H1 (cell line): Measurements from ENCODE around the gene KMT5C. TPM values are rescaled to one million over a fixed set of nuclear protein-coding genes. Genes with fewer than 3 reads are reported as not detected.

Source experiments
- CTCF ChIA-PET: fragments of 300-600 bp; sonication (Branson Sonifier 250); formaldehyde crosslinking; loops from one replicate; lab custom pipeline; 2021; ENCODE audit not compliant: partially characterized antibody; lab: Charles Lee
- POLR2A ChIA-PET: fragments of 300-600 bp; sonication (Branson Sonifier 250); formaldehyde crosslinking; loops from one replicate; lab custom pipeline; 2021; ENCODE audit warnings: inconsistent platforms; ENCODE audit not compliant: partially characterized antibody; lab: Charles Lee
- DNase-seq, 2 experiments: peaks; one replicate each; pipeline versions ENCODE4 v3.0.0 to v3.0.0-alpha.2; 2010 to 2022; ENCODE audit warnings: low spot score in 2 of 2, low read depth in 1 of 2, mixed read lengths in 1 of 2
- FAIRE-seq: peaks from 2 replicates; lab custom pipeline; 2011; peaks lifted over from hg19 to GRCh38; lab: Jason Lieb, UNC
- H2AFZ ChIP-seq: 2 replicates; pipeline ENCODE4 v1.8.1; 2012; ENCODE audit warnings: low read length, inconsistent platforms
- H2AK5ac ChIP-seq: 2 replicates; pipeline ENCODE4 v1.6.1; 2013; ENCODE audit warnings: low read depth, low read length
- H2BK120ac ChIP-seq: replicated peaks from 2 replicates; pipeline ENCODE3; 2013; ENCODE audit warnings: low read depth, low read length, inconsistent platforms
- H2BK12ac ChIP-seq: 2 replicates; pipeline ENCODE4 v1.6.1; 2013; ENCODE audit warnings: low read depth, low read length
- H2BK15ac ChIP-seq: 2 replicates; pipeline ENCODE4 v1.6.1; 2013; ENCODE audit warnings: low read length
- H2BK20ac ChIP-seq: 2 replicates; pipeline ENCODE4 v1.6.1; 2013; ENCODE audit warnings: low read length
- H2BK5ac ChIP-seq: 2 replicates; pipeline ENCODE4 v1.6.1; 2013; ENCODE audit warnings: low read depth, low read length
- H3K14ac ChIP-seq: 2 replicates; pipeline ENCODE4 v1.6.1; 2013; ENCODE audit warnings: inconsistent platforms; ENCODE audit not compliant: insufficient read length
- H3K18ac ChIP-seq: 2 replicates; pipeline ENCODE4 v1.6.1; 2013; ENCODE audit warnings: low read length; ENCODE audit errors: extremely low read depth
- H3K23ac ChIP-seq: 2 replicates; pipeline ENCODE4 v1.6.1; 2013; ENCODE audit warnings: inconsistent platforms; ENCODE audit not compliant: insufficient read length
- H3K23me2 ChIP-seq: 2 replicates; pipeline ENCODE4 v1.6.1; 2013; ENCODE audit warnings: low read depth, low read length
- H3K27ac ChIP-seq: 2 replicates; pipeline ENCODE4 v1.6.1; 2011; ENCODE audit warnings: low read depth, low read length, inconsistent platforms
- H3K27me3 ChIP-seq, 4 experiments: replicated peaks in 1 of 4; 1 replicate in 1 of 4; 2 replicates in 3 of 4; pipeline versions ENCODE4 v1.6.1 to v1.8.1; 2011 to 2013; ENCODE audit warnings: low read length in 3 of 4, mild to moderate bottlenecking in 3 of 4, inconsistent platforms in 2 of 4, mixed read lengths in 2 of 4, moderate library complexity in 1 of 4; ENCODE audit not compliant: control insufficient read depth in 3 of 4, insufficient read depth in 3 of 4; ENCODE audit errors: extremely low read depth in 1 of 4
- H3K36me3 ChIP-seq, 4 experiments: 2 replicates each; pipeline versions ENCODE4 v1.6.1 to v1.8.1; 2011 to 2013; ENCODE audit warnings: mild to moderate bottlenecking in 4 of 4, low read length in 3 of 4, moderate library complexity in 2 of 4, control low read depth in 1 of 4, inconsistent platforms in 1 of 4; ENCODE audit not compliant: insufficient read depth in 4 of 4, control insufficient read depth in 2 of 4
- H3K4ac ChIP-seq: replicated peaks from 2 replicates; pipeline ENCODE3; 2013; ENCODE audit warnings: low read length, low read depth, mixed read lengths, inconsistent platforms; ENCODE audit not compliant: insufficient read length
- H3K4me1 ChIP-seq, 4 experiments: replicated peaks in 1 of 4; 1 replicate in 1 of 4; 2 replicates in 3 of 4; pipeline versions ENCODE4 v1.6.1 to v1.8.1; 2011 to 2013; ENCODE audit warnings: low read length in 3 of 4, inconsistent platforms in 2 of 4, mixed read lengths in 1 of 4; ENCODE audit not compliant: insufficient read depth in 4 of 4, control insufficient read depth in 3 of 4
- H3K4me2 ChIP-seq, 2 experiments: 2 replicates each; pipeline versions ENCODE4 v1.6.1 to v1.8.1; 2011 to 2013; ENCODE audit warnings: low read depth in 2 of 2, low read length in 2 of 2, control low read depth in 1 of 2, inconsistent platforms in 1 of 2, mild to moderate bottlenecking in 1 of 2; ENCODE audit not compliant: insufficient read depth in 1 of 2
- H3K4me3 ChIP-seq, 4 experiments: fragments of 200-600, 300-600 bp in 1 of 4; sonication (generic), shearing (Covaris generic), sonication (Bioruptor Twin) in 1 of 4; 2 replicates each; pipeline versions ENCODE4 v1.5.1 to v1.8.1; 2011 to 2016; ENCODE audit warnings: low read length in 4 of 4, low read depth in 3 of 4, control low read depth in 2 of 4, inconsistent platforms in 2 of 4, mild to moderate bottlenecking in 2 of 4, mixed read lengths in 1 of 4, moderate library complexity in 1 of 4; ENCODE audit not compliant: insufficient read depth in 2 of 4; ENCODE audit errors: extremely low read depth in 1 of 4
- H3K56ac ChIP-seq: replicated peaks from 2 replicates; pipeline ENCODE3; 2013; ENCODE audit warnings: low read depth, mild to moderate bottlenecking, mixed read lengths, low read length, inconsistent platforms; ENCODE audit not compliant: insufficient read length
- H3K79me1 ChIP-seq: 2 replicates; pipeline ENCODE4 v1.6.1; 2013; ENCODE audit warnings: low read depth, low read length, control low read depth
- H3K79me2 ChIP-seq, 2 experiments: 2 replicates each; pipeline versions ENCODE4 v1.6.1 to v1.8.1; 2012 to 2013; ENCODE audit warnings: low read length in 2 of 2, mild to moderate bottlenecking in 2 of 2, inconsistent platforms in 1 of 2; ENCODE audit not compliant: insufficient read depth in 2 of 2, control insufficient read depth in 1 of 2
- H3K9ac ChIP-seq, 4 experiments: replicated peaks in 1 of 4; 1 replicate in 1 of 4; 2 replicates in 3 of 4; pipeline versions ENCODE4 v1.6.1 to v1.8.1; 2011 to 2013; ENCODE audit warnings: low read depth in 3 of 4, low read length in 3 of 4, control low read depth in 2 of 4, mild to moderate bottlenecking in 2 of 4, moderate library complexity in 2 of 4, inconsistent platforms in 1 of 4; ENCODE audit errors: extremely low read depth in 1 of 4
- H3K9me3 ChIP-seq, 2 experiments: 2 replicates each; pipeline versions ENCODE4 v1.6.1 to v1.8.1; 2012 to 2013; ENCODE audit warnings: mild to moderate bottlenecking in 2 of 2, moderate library complexity in 2 of 2, control low read depth in 1 of 2, inconsistent platforms in 1 of 2, low read depth in 1 of 2, low read length in 1 of 2, mixed read lengths in 1 of 2; ENCODE audit not compliant: insufficient read depth in 2 of 2
- H4K20me1 ChIP-seq, 2 experiments: replicated peaks in 1 of 2; 2 replicates each; pipeline versions ENCODE3 to v1.8.1; 2011 to 2013; ENCODE audit warnings: inconsistent platforms in 2 of 2, low read length in 2 of 2, mild to moderate bottlenecking in 1 of 2; ENCODE audit not compliant: insufficient read depth in 2 of 2, control insufficient read depth in 1 of 2
- H4K5ac ChIP-seq: 2 replicates; pipeline ENCODE4 v1.6.1; 2013; ENCODE audit warnings: low read length, low read depth, mixed read lengths, inconsistent platforms; ENCODE audit not compliant: insufficient read length
- H4K8ac ChIP-seq: 2 replicates; pipeline ENCODE4 v1.8.0; 2013; ENCODE audit warnings: mild to moderate bottlenecking, moderate library complexity, low read length, inconsistent platforms; ENCODE audit not compliant: insufficient read depth; ENCODE audit errors: extremely low read depth
- H4K91ac ChIP-seq: replicated peaks from 2 replicates; pipeline ENCODE3; 2013; ENCODE audit warnings: low read length, mixed read lengths, inconsistent platforms; ENCODE audit not compliant: insufficient read length
- ATF3 ChIP-seq: IDR thresholded peaks from 2 replicates; pipeline ENCODE4 v1.6.1; 2011; ENCODE audit warnings: low read depth, mild to moderate bottlenecking, low read length; ENCODE audit not compliant: insufficient read depth
- CBX5 ChIP-seq: fragments of 300-800, 300-1000 bp; sonication (generic); IDR thresholded peaks from 2 replicates; pipeline ENCODE4 v1.7.1; 2016; ENCODE audit warnings: antibody characterized with exemption, low read length, low read depth
- CHD1 ChIP-seq: IDR thresholded peaks from 2 replicates; pipeline ENCODE4 v1.6.1; 2012; ENCODE audit warnings: low read depth, low read length, improper control_type of control experiment
- CTBP2 ChIP-seq: IDR thresholded peaks from 2 replicates; pipeline ENCODE4 v1.7.0; 2011; ENCODE audit warnings: borderline replicate concordance, mild to moderate bottlenecking, moderate library complexity, mixed read lengths, low read length; ENCODE audit not compliant: insufficient read depth, insufficient read length
- EP300 ChIP-seq, 2 experiments: IDR thresholded peaks; 1 replicate in 1 of 2; 2 replicates in 1 of 2; pipeline ENCODE4 v1.6.1; 2011 to 2012; ENCODE audit warnings: low read depth in 2 of 2, low read length in 2 of 2, mild to moderate bottlenecking in 2 of 2, borderline replicate concordance in 1 of 2, inconsistent platforms in 1 of 2, moderate library complexity in 1 of 2
- HDAC2 ChIP-seq, 2 experiments: fragments of 300-600 bp in 1 of 2; sonication (generic) in 1 of 2; IDR thresholded peaks; 2 replicates each; pipeline ENCODE4 v1.6.1; 2011 to 2012; ENCODE audit warnings: low read depth in 2 of 2, low read length in 2 of 2, mild to moderate bottlenecking in 2 of 2, moderate library complexity in 2 of 2, borderline replicate concordance in 1 of 2, inconsistent platforms in 1 of 2
- KDM1A ChIP-seq: fragments of 200-600, 300-600 bp; sonication (generic); IDR thresholded peaks from 2 replicates; pipeline ENCODE4 v1.7.1; 2016; ENCODE audit warnings: mild to moderate bottlenecking, low read length, borderline replicate concordance
- POLR2A ChIP-seq, 2 experiments: IDR thresholded peaks; 1 replicate in 1 of 2; 2 replicates in 1 of 2; pipeline ENCODE4 v1.6.1; 2011; ENCODE audit warnings: low read depth in 2 of 2, low read length in 2 of 2, mild to moderate bottlenecking in 2 of 2; ENCODE audit errors: control extremely low read depth in 1 of 2
- POU5F1 ChIP-seq: IDR thresholded peaks from 2 replicates; pipeline ENCODE4 v1.6.1; 2011; ENCODE audit warnings: low read depth, mild to moderate bottlenecking, low read length, moderate library complexity
- WGBS, 2 experiments: shearing (Covaris generic) in 1 of 2; methylation state at CpG; one replicate each; pipeline versions ENCODE4 v1.1.6 to v1.1.7; 2013 to 2015; ENCODE audit warnings: low lambda C conversion rate in 2 of 2, mixed read lengths in 2 of 2, inconsistent platforms in 1 of 2, low coverage in 1 of 2, missing lambda C conversion rate in 1 of 2; ENCODE audit not compliant: insufficient replicate concordance in 2 of 2, insufficient coverage in 1 of 2, insufficient read length in 1 of 2; ENCODE audit errors: extremely low coverage in 1 of 2, missing lambda C conversion rate in 1 of 2; 5-methylcytosine and 5-hydroxymethylcytosine counted together
- polyA plus RNA-seq, 7 experiments: library from polyadenylated mRNA; depleted of rRNA in 3 of 7; stranded (reverse) in 5 of 7; unstranded in 2 of 7; fragments of >200 nt in 5 of 7; fragments of 200-250 nt in 2 of 7; gene quantifications; 1 replicate in 5 of 7; 2 replicates in 1 of 7; 4 replicates in 1 of 7; pipeline versions ENCODE4 v1.2.1 to v1.2.3, GENCODE V29; 2011 to 2013; ENCODE audit warnings: missing spikeins in 2 of 7, mixed read lengths in 2 of 7
- total RNA-seq: library from RNA; stranded (reverse); fragmentation: NEBNext Ultra II Directional; extraction: Animal tissue kit (Norgen Biotek cat#: 25700); gene quantifications from 2 replicates; pipeline ENCODE4 v1.2.1, GENCODE V29; 2021
- TF ChIP-seq, protein P1 (sequence below): IDR thresholded peaks from 2 replicates; pipeline ENCODE4 v1.6.1; 2011; ENCODE audit warnings: low read length, improper control_type of control experiment
- TF ChIP-seq, protein P2 (sequence below): IDR thresholded peaks from 2 replicates; pipeline ENCODE4 v1.6.1; 2012; ENCODE audit warnings: inconsistent platforms

Gene KMT5C
- total and polyA plus RNA-seq, 2 of the 8 experiments (the other 6 are each of a cell fraction or from before 2014, with no cell fraction given) = 24.9 to 31.5 TPM

DNA sequence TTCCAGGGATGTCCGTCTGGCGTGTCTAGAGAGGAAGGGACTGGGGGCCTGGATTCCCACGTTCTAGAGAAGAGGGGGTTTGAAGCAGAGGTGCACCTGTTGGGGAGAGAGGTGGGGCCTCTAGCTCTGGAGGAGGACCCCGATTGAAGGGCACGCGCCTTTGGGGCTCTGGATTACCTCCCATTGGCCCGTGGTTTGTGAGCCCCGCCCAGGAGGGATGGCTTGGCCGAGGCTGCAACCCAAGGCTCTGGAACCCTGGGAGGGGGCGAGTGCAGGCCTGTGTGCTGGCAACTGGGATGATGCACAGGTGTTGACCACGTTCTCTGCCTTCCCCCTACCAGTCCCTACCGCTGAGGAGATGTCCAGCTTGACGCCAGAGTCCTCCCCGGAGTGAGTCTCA lies 34.7 kb upstream of the KMT5C start:
- 0 out of 2 replicates have a peak overlapping the region, but pooled peaks have one; percentile 2 for H2BK12ac ChIP-seq
- DNase-seq = peak in 1 of 2 experiments; percentile 71
- POLR2A ChIA-PET = interaction anchor here (0.5 to 1.7 kb wide), 6 partner anchors 12 to 102 kb away, joined by 3 read pairs; partner anchors contain the start of genes HSPBP1 and KMT5C
- H3K4me1 ChIP-seq = peaks cover 0 to 8% (median 3%) of the 10 kb centered on the region in 4 experiments; a peak in 3 of 7 replicates
- H4K5ac ChIP-seq = no peak overlapping the region
- no peaks in the 10 kb centered on the region for H3K79me2 ChIP-seq
- H3K79me1 ChIP-seq = no peaks in the 10 kb centered on the region; the same call in 1 of the 2 replicates
- H2BK15ac ChIP-seq = no peak overlapping the region
- H3K56ac ChIP-seq = no peak overlapping the region
- H3K14ac ChIP-seq = no peak overlapping the region
- peaks cover 21 to 54% (median 39%) of the 10 kb centered on the region in 4 experiments for H3K36me3 ChIP-seq
- no peak overlapping the region for H3K23ac ChIP-seq
- H3K27me3 ChIP-seq = no peaks in the 10 kb centered on the region
- no peak overlapping the region for H4K8ac ChIP-seq
- CTCF ChIA-PET = interaction anchor here (0.9 kb wide), 1 partner anchor 145 kb away, joined by 3 read pairs; no protein-coding TSS in a partner anchor
- no peak overlapping the region for H2BK20ac ChIP-seq
- H3K9ac ChIP-seq = no peak overlapping the region
- no peak overlapping the region for H2AK5ac ChIP-seq
- peaks cover 0 to 5% of the 10 kb centered on the region in 2 experiments for H4K20me1 ChIP-seq
- no peak overlapping the region for H2BK5ac ChIP-seq
- no peak for FAIRE-seq
- H4K91ac ChIP-seq = no peak overlapping the region
- no peak overlapping the region for H3K4ac ChIP-seq
- H3K27ac ChIP-seq = no peak overlapping the region
- H2AFZ ChIP-seq = no peak overlapping the region
- 84% methylated on average over 14 of the region's 14 CpGs; no CpG with 5 or more reads in 1 of the 2 experiments for WGBS, 2 experiments
- no peak overlapping the region for H2BK120ac ChIP-seq
- H3K18ac ChIP-seq = no peak overlapping the region
- H3K4me2 ChIP-seq = no peak overlapping the region
- no peak overlapping the region for H3K4me3 ChIP-seq
- no peaks in the 10 kb centered on the region for H3K9me3 ChIP-seq
- peaks cover 2% of the 10 kb centered on the region; the same call in 1 of the 2 replicates for H3K23me2 ChIP-seq
- TF ChIP-seq CHD1 (no peak), CBX5 (no peak), KDM1A (no peak), POLR2A (IDR thresholded peaks at IDR 0.05; ENCODE audit: control extremely low read depth in 1 of 2, low read depth in 2 of 2, low read length in 2 of 2) (no peak), CTBP2 (no peak), POU5F1 (no peak), ATF3 (no peak), HDAC2 (IDR thresholded peaks at IDR 0.05; ENCODE audit: borderline replicate concordance in 1 of 2, low read depth in 2 of 2, low read length in 2 of 2) (no peak), EP300 (IDR thresholded peaks at IDR 0.05; ENCODE audit: borderline replicate concordance in 1 of 2, low read depth in 2 of 2, low read length in 2 of 2) (no peak)
- TF ChIP-seq, protein P1, sequence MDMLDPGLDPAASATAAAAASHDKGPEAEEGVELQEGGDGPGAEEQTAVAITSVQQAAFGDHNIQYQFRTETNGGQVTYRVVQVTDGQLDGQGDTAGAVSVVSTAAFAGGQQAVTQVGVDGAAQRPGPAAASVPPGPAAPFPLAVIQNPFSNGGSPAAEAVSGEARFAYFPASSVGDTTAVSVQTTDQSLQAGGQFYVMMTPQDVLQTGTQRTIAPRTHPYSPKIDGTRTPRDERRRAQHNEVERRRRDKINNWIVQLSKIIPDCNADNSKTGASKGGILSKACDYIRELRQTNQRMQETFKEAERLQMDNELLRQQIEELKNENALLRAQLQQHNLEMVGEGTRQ = no peak
- TF ChIP-seq, protein P2, sequence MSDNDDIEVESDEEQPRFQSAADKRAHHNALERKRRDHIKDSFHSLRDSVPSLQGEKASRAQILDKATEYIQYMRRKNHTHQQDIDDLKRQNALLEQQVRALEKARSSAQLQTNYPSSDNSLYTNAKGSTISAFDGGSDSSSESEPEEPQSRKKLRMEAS = no peak
